GM12872 (cell line): ENCODE data around the gene OSTF1.

Source experiments
- TF ChIP-seq, protein P1 (sequence below): IDR thresholded peaks from 3 replicates; pipeline ENCODE4 v1.5.1; 2011; ENCODE audit warnings: low read depth, mild to moderate bottlenecking, low read length, moderate library complexity; ENCODE audit not compliant: insufficient read depth

The OSTF1 gene

DNA sequence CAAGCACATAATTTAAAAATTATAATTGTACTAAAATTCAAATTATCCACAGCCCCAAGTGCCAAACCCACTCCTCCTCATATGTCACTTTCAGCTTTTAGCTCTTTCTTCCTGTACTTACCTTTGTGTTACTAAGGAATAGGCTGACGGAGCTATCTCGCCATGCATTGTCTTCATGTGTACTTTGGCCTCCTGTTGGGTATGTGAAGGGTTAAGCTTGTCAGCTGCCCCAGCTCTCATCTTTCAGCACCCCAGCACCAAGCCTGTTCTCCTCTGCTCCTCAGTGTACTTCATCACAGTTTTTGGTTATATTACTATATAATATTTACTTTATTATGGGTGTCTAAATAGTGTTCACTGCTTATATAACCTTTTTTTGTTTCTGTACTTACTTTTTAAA, 46.2 kb downstream of the OSTF1 start:
- TF ChIP-seq, protein P1, sequence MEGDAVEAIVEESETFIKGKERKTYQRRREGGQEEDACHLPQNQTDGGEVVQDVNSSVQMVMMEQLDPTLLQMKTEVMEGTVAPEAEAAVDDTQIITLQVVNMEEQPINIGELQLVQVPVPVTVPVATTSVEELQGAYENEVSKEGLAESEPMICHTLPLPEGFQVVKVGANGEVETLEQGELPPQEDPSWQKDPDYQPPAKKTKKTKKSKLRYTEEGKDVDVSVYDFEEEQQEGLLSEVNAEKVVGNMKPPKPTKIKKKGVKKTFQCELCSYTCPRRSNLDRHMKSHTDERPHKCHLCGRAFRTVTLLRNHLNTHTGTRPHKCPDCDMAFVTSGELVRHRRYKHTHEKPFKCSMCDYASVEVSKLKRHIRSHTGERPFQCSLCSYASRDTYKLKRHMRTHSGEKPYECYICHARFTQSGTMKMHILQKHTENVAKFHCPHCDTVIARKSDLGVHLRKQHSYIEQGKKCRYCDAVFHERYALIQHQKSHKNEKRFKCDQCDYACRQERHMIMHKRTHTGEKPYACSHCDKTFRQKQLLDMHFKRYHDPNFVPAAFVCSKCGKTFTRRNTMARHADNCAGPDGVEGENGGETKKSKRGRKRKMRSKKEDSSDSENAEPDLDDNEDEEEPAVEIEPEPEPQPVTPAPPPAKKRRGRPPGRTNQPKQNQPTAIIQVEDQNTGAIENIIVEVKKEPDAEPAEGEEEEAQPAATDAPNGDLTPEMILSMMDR = no peak

DNA sequence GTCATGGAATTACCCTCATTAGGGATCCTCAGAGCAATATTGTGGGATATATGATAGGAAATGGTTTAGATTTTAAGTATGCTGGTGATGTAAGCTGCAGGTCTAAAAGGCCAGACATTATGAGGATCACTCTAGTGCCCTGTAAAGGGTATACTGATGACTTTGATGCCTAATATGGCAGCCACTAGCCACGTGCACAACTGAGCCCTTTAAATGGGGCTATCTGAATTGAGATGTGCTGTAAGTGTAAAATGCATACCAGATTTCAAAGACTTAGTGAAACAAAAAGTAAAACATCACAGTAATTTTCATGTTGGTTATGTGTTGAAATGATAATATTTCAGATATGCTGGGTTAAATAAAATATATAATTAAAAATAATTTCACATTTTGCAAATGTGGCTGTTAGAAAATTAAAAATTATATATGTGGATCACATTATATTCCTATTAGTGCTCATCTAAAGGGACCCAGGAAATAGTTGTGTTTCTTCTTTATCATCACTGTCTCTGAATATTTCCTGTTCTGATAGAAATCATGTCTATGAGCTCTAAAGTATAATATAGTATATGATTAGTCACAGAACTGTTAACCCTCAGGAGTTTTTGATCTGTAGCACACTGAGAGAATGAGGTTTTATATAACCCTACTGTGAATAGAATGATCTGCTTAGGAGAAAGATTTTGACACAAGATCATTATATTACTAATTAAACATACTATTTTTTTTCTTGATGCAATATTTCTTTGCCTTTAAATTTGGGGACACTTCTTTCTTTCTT, 50.1 kb downstream of the OSTF1 start:
- TF ChIP-seq, protein P1 = no peak

DNA sequence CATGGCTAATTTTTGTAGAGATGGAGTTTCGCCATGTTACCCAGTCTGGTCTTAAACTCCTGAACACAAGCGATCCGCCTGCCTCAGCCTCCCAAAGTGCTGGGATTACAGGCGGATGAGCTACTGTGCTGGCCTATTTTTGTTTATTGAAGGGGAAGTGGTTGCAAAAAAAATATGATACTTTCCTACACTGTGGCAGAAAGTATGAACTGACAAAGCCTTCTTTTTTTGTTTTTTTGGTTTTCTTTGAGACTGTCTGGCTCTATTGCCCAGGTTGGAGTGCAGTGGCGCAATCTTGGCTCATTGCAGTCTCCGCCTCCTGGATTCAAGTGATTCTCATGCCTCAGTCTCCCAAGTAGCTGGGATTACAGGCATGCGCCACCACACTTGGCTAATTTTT, 50.9 kb downstream of the OSTF1 start:
- TF ChIP-seq, protein P1 = no peak

DNA sequence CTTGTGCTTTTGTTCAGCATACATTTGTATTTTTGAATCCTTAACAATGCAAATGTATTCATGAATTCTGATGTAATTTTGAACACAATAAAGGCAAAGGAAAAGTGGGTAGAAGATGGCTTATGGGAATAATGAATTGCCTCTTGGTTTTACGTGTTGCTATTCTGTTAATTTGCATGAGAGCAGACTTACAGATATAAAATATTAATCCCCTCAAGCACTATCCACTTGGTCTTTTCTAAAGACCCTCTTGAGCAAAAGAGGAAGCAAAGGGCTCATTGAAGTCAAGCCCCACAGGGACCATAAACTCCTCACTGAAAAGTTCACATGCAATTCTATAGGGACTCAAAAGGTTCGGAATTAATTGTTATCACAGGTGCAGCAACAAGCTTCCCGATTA, 51.9 kb downstream of the OSTF1 start:
- TF ChIP-seq, protein P1 = no peak

DNA sequence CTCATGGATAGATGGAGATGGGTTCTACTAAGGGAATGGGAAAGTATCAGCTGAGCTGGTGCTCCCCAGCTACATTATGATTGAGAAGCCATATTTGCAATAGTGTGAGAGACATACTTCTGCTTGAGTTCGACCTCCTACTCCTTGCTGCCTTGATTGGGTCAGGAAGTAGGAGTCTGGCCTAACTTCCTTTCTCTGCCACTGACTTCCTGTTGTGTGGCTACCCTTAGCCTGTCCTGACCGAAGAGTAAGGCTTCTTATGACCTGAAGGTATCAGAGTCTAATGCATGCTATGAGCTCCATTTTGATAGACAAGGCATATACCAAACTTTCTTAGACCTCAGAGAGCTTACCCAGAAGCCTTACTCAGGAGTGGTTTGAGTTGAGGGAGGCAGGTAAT, 53.9 kb downstream of the OSTF1 start:
- TF ChIP-seq, protein P1 = no peak

DNA sequence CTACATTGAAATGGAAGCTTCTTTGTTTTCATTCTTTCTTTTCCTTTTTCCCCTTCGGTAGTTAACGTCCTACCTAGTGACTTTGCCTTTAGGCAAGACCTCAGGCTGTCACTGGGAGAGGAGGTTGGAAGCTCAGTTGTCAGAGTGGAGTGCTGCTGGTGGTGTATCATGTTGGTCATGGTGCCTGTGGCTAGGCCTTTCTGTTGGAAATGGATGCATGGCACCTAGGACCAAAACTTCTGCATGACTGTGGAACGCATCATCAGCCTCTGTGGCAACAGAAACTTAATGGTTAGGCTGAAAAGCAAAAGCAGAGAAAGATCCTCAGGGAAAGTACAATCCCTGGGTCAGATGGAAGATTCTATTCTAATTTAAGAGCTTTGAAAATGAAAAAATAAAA, 57.9 kb downstream of the OSTF1 start:
- TF ChIP-seq, protein P1 = no peak

DNA sequence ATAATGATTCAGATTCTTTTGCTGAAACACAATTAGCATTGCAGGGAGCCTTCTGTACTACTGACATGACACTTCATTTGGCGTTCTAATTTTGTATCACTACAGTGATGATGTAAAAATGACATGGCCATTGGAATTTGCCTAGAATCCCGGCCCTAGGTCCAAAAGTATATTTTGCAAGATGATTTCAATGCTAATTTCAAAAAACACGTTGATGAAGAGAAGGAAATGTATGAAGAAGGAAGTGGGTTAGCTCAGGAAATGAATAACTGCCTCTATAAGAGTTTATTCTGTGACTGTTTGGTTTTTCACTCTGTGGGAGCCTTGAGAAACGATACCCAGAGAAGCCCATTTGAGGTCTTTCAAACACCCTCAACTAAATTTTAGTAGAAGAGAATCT, 59.3 kb downstream of the OSTF1 start:
- TF ChIP-seq, protein P1 = no peak
